ENCODE data around the gene CFAP99. TPM values are rescaled to one million over a fixed set of nuclear protein-coding genes. Genes with fewer than 3 reads are reported as not detected.

Gene CFAP99
- total RNA-seq, 3 donors from 2014 or later = not detected

DNA sequence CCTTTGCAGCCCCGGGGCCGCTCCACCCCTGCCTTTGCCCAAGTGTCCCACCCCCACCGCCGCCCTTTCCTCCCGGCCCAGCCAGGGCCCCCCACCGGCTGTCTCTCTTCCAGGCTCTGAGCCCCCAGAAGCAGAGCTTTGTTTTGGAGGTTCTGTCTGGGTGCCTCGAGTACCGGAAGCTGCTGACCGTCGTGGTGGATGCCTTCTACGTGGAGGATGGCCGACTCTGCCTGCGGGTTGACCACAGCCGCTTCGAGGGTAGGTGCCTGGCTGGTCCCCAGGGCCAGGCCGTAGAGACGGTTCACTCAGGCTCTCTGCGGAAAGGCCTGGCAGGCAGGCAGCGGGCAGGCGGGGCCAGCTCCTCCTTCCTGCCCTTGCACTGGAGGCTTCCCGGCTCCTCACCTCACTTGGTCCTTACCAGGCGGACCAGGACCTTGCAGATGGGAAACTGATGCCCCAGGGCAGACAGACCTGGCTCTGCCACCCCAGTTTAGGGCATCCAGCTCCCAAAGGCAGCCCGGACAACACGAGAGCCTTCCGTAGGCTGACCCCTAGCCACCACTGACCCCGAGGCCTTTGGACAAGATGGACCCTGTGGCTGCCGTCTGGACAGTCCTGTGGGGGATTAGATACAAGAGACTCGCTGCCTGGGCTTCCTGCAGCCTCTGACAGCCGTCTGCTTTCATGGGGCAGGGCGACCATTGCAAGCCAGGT is 18.2 kb downstream of the CFAP99 start:
- Mint-ChIP-seq H3K27me3 (ENCODE audit: low read depth) (no peaks in the 10 kb centered on the region), H3K4me1 (ENCODE audit: low read depth) (peaks cover 4% of the 10 kb centered on the region), H3K36me3 (ENCODE audit: insufficient read depth) (no peaks in the 10 kb centered on the region), H3K4me3 (no peak overlapping the region), H3K9me3 (no peaks in the 10 kb centered on the region)
- DNase-seq (no peak), ATAC-seq (no peak)

DNA sequence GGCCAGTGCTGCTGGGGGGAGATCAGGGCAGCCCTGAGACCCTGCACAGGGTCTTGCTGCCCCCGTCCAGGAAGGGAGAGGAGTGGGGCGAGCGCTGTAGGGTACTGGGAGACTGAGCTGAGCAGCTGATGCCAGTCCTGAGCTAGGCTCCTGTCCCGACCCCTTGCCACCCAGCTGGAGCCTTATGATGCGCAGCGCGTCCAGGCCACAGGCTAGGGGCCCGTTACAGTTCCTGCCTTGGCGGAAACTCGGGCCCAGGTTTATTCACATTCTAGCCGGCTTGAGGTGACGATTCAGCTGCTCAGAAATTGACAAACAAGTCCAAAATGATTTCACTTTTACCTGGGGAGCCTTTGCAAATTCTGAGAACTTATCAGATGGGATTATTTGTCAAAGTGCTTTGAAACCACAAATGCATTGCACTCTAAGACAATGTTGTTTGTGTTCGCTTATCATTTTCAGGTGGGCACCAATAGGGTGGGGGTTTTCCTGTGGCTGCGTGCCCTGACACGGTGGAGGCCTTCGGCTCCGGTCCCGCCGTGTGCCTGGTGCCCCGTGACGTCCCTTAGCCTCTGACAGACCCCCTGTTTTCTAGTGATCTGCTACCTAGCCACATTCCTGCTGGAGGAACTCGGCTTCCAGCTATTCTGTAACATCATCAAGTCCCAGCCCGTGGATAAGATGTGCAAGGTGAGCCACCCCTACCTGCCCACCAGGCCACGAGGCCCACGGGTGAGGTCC is 18.9 kb downstream of the CFAP99 start:
- Mint-ChIP-seq H3K4me3 (no peak overlapping the region), H3K4me1 (ENCODE audit: low read depth) (peaks cover 4% of the 10 kb centered on the region)
- no peak for ATAC-seq

DNA sequence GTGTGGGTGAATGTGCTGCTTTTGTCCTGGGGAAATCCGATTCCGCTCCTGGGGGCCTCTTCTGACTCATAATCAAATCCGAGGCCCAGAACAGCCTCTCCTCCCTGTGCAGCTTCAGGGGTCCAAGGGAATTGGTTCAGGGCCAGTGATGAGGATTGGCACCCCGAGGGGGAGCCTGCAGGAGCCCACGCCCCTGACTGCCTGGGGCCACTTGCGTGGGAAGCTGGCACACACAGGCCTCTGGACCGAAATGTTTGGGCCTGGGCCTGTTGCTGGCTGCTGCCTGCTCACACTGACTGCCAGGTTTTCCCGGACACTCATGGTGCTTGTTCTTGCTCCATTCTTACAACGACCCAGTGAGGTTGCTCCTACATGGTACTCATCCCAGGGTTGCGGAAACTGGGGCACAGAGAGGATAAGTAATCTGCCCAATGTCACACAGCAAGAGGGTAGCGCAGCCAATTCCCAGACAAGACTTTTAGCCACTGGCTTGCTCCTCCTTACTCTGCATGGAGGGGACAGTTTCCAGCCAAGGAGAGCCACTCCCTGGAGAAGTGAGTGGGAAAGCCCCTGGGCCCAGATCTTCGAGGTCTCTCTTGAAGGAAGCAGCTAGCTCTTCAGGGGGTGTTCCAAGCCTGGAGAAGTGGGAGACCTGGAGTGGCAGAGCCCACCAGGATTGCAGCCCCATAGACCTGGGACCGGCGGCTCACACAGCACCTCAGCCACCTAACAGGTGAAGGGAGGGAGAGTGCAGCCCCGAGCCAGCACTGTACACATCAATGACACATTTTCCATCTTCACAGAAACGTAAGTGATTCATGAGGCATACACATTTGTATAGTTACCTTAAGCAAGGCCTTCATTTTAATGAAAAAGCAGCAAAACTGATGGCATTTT is 20.3 kb downstream of the CFAP99 start:
- no peaks in the 10 kb centered on the region for H3K36me3 Mint-ChIP-seq (ENCODE audit: insufficient read depth)
- ATAC-seq (no peak), DNase-seq (no peak)
- no peaks in the 10 kb centered on the region for H3K9me3 Mint-ChIP-seq
- no peaks in the 10 kb centered on the region for H3K27me3 Mint-ChIP-seq (ENCODE audit: low read depth)
- no peak overlapping the region for H3K4me3 Mint-ChIP-seq
- peaks cover 4% of the 10 kb centered on the region for H3K4me1 Mint-ChIP-seq (ENCODE audit: low read depth)

More for the DNA sequence above, 18.9 kb downstream of the CFAP99 start:
- no peak for DNase-seq
- Mint-ChIP-seq H3K9me3 (no peaks in the 10 kb centered on the region), H3K27me3 (ENCODE audit: low read depth) (no peaks in the 10 kb centered on the region), H3K36me3 (ENCODE audit: insufficient read depth) (no peaks in the 10 kb centered on the region)

DNA sequence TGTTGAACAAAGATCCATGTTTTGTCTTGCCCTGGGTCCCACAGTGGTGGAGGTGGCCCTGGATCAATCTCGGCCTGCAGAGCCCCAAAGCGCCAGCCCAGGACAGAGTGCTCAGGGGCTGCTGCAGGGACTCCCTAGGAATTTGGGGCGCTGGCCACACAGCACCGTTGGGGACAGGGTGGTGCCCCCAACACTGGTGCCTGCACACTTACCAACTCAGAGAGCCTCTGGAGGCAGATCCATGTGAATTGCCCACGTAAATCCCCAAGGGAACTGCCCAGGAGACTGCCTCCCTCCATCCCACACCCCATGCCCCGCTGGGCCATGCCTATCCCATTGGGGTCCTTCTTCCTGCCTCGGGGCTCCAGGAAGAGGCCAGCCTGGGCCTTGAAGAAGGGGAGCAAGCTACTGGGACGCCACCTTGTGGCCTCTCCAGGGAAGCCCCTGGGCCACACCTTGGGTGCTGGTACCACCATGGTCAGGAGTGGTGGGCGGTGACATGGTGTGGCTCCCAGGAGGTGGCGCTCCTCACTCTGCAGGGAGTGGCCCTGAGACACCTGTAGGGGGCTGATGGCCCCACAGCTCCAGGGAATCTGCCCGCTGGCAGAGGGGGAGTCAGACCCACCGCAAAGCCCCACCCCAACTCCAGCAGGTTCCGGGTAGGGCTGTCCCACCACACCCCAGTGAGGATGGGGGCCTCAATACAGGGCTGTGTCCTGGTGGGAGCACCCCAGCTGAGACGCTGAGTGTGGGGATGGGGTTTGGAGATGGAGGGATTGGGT is 22.8 kb downstream of the CFAP99 start:
- no peaks in the 10 kb centered on the region for H3K27me3 Mint-ChIP-seq (ENCODE audit: low read depth)

DNA sequence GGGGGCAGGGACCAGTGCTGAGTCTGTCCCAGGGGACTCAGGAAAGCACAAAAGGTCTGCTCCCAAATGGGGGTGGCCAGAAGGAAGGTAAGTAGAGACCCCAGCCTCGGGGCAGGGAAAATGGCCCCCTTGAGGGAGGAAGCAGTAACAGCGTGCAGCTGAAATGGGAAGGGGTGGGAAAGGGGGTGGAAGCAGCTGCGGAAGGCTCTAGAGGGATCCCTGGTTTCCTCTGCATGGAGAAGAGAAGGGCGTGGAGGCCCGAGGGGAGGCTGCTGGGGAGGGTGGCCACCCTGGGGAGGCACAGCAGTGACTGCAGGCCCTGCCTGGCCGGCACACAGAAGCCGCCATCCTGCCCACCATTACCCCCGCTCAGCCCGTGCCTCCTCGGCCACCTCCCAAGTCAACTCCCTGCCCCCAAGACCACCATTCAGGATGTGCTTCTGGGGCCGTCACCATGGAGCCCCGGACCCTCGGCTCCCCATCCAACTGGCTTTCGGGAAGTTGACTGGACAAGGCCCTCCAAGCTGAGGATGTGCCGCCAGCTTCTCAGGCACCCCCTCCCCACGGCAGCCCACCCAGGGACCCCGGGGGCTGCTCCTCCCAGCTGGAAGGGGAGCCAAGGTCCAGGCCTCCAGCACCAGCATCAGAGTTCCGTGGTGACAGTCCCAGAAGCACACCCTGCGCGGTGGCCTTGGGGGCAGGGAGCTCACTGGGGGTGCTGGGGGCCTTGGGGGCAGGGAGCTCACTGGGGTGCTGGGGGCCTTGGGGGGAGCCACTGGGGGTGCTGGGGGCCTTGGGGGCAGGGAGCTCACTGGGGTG is 23.6 kb downstream of the CFAP99 start:
- Mint-ChIP-seq H3K9me3 (no peaks in the 10 kb centered on the region), H3K4me1 (ENCODE audit: low read depth) (peaks cover 4% of the 10 kb centered on the region), H3K36me3 (ENCODE audit: insufficient read depth) (no peaks in the 10 kb centered on the region), H3K27me3 (ENCODE audit: low read depth) (no peaks in the 10 kb centered on the region), H3K4me3 (no peak overlapping the region)
- ATAC-seq = no peak
- DNase-seq = no peak

More for the DNA sequence above, 22.8 kb downstream of the CFAP99 start:
- peaks cover 4% of the 10 kb centered on the region for H3K4me1 Mint-ChIP-seq (ENCODE audit: low read depth)
- no peaks in the 10 kb centered on the region for H3K36me3 Mint-ChIP-seq (ENCODE audit: insufficient read depth)
- H3K9me3 Mint-ChIP-seq = no peaks in the 10 kb centered on the region
- ATAC-seq (peak; percentile 96), DNase-seq (peak; percentile 63)
- no peak overlapping the region for H3K4me3 Mint-ChIP-seq

DNA sequence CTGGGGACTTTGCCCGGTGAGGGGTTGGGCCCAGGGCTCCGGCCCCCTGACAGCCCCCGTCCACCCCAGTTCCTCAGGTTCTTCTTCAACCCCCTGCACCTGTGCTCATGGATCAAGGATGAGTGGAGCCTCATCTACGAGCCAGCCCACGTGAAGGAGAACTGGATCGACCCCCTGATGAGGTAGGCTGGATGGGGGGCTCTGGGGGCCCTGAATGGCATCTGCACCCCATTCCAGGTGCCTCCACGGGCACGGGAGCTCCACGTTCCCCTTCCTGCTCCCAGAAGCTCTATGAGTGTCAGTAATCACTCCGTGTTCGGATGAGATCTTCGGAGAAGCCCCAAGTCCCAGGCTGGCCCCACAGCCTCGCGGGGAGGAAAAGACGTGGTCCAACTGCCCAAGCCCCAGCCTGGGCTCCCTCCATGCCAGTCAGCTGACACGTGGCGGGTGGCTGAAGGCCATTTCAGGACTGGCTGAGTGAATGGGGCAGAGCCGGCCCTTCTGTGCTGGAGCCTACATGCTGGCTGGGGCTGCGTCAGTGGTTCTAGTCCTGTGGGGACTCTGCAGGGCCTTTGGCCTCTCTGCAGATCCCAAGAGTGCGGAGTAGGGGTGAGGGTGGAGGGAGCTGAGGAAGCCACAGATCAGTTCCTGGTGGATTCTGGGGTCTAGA is 24.4 kb downstream of the CFAP99 start:
- Mint-ChIP-seq H3K36me3 (ENCODE audit: insufficient read depth) (no peaks in the 10 kb centered on the region), H3K4me3 (no peak overlapping the region), H3K9me3 (no peaks in the 10 kb centered on the region), H3K27me3 (ENCODE audit: low read depth) (no peaks in the 10 kb centered on the region), H3K4me1 (ENCODE audit: low read depth) (peaks cover 4% of the 10 kb centered on the region)
- ATAC-seq = no peak
- DNase-seq = no peak

DNA sequence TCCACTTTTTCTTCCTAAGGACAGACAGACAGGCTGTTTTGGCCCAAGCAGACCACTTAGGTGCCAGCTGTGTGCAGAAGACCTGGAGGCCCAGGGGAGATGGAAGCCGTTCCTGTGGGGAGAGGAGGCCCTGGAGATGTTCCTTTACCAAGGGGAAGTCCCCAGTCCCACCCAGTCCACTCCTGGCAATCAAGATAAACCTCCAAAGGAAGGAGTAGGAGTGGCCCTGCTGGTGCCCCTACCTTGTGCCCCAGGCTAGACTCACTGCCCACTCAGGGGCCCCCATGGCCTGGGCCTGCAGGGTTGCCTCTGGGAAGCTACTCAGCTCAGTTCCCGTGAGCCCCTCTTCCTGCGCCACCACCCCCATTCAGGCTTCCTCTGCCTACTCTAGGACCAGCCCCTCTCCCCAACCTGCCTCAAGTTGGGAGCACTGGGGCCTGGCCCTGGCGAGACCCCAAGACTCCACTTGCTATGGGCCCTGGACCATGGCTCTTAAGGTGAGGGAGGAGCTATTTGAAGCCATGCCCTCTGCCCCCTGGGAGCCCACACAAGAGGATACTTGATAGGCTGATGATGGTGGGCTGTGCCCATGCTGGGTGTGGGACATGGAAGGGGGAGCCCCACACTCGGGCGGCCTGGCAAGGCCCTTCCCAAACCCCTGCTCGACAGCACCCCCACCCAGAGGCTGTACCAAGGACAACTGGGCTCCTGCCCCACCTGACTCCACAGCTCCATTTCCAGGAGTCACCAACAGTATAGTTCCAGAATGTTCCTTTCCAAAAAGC is 25.4 kb downstream of the CFAP99 start:
- H3K4me3 Mint-ChIP-seq = no peak overlapping the region
- no peaks in the 10 kb centered on the region for H3K9me3 Mint-ChIP-seq
- no peaks in the 10 kb centered on the region for H3K27me3 Mint-ChIP-seq (ENCODE audit: low read depth)
- no peak for ATAC-seq
- DNase-seq = no peak
- H3K4me1 Mint-ChIP-seq (ENCODE audit: low read depth) = peaks cover 4% of the 10 kb centered on the region
- no peaks in the 10 kb centered on the region for H3K36me3 Mint-ChIP-seq (ENCODE audit: insufficient read depth)

DNA sequence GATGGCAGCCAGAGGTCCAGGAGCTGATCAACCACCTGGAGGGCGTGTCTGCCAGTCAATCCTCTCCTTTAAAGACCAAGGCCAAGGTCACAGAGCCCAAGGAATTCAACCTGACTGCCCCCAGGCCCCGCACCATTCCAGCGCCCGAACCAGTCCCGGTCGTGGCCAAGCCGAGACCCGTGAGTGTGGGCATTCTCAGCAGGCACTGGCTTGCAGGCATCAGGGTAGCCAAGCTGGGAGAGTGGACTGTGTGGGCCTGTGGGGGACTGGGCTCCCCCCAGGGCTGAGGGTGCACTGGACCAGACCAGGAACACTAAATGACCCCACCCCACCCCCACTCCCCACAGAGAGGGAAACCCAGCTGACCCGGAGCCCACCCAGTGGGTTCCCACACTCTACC is 26.4 kb downstream of the CFAP99 start:
- peaks cover 4% of the 10 kb centered on the region for H3K4me1 Mint-ChIP-seq (ENCODE audit: low read depth)
- H3K4me3 Mint-ChIP-seq = no peak overlapping the region
- DNase-seq (no peak), ATAC-seq (no peak)
- H3K36me3 Mint-ChIP-seq (ENCODE audit: insufficient read depth) = no peaks in the 10 kb centered on the region
- no peaks in the 10 kb centered on the region for H3K27me3 Mint-ChIP-seq (ENCODE audit: low read depth)
- H3K9me3 Mint-ChIP-seq = no peaks in the 10 kb centered on the region

DNA sequence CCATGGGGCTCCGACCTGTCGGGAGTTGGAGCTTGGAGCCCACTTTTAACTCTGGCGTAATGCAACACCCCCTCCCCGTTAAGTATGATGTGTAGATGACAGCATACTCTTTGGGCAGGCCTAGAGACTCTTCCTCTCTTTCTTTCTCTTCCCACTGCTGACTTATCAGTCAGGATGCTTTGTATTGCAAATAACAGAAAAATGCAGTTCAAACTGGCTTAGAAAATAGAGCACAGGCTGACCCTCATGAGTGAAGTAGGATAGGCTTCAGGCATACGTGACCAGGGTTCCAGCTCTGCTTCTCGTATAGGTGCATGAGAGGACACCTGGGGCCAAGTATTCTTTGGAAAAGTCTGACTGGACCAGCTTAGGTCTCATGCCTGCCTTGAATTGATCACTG is 26.8 kb downstream of the CFAP99 start:
- peaks cover 4% of the 10 kb centered on the region for H3K4me1 Mint-ChIP-seq (ENCODE audit: low read depth)
- H3K36me3 Mint-ChIP-seq (ENCODE audit: insufficient read depth) = no peaks in the 10 kb centered on the region
- DNase-seq (no peak), ATAC-seq (no peak)
- no peaks in the 10 kb centered on the region for H3K9me3 Mint-ChIP-seq
- H3K27me3 Mint-ChIP-seq (ENCODE audit: low read depth) = no peaks in the 10 kb centered on the region
- H3K4me3 Mint-ChIP-seq = no peak overlapping the region

DNA sequence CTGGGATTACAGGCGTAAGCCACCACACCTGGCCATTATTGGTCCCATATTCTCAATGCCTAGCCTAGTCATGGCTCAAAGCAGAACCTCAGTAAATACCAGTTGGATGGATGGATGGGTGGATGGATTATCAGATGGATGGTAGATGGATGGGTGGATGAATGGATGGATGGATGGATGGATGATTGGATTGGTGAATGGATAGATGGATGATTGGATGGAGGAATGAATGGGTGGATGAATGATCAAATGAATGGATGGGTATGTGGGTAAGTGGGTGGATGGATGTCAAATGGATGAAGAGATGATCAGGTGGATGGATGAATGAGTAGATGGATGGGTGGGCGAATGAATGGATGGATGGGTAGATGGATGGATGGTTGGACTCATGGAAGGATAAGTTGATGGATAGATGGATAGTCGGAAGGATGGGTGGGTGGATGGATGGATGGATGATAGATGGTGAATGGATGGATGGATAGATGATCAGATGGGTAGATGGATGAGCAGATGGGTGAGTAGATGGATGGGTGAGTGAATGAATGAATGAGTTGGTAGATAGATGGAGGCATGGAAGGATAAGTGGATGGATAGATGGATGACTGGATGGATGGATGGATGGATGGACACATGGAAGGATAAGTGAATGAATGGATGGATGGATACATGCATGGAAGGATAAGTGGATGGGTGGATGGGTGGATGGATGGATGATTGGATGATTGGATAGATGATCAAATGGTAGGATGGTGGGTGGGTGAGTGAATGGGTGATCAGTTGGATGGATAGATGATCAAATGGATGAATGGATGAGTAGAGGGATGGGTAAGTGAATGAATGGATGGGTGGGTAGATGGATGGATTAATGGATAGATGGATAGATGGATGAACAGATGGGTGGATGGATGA is 28.2 kb downstream of the CFAP99 start:
- Mint-ChIP-seq H3K4me1 (ENCODE audit: low read depth) (no peaks in the 10 kb centered on the region), H3K9me3 (no peaks in the 10 kb centered on the region), H3K27me3 (ENCODE audit: low read depth) (no peaks in the 10 kb centered on the region), H3K4me3 (no peak overlapping the region), H3K36me3 (ENCODE audit: insufficient read depth) (no peaks in the 10 kb centered on the region)
- DNase-seq (no peak), ATAC-seq (no peak)

DNA sequence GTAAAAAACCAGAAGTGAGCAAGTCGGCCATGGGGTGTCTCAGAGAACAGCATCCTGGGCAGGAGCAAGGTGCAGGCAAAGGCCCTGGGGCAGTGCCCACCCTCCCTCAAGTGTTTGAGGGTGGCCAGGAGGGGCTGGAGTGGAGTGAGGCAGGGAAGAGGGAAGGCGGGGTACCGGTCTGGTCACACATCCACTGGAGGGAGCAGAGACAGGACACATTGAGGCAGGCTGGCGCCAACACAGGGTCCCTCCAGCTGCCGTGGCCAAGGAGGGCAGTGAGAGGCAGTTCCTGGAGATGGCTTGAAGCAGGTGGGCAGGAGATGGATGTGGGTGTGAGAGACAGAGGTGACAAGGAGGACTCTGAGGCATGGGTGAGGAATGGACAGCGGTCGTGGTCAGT is 29.8 kb downstream of the CFAP99 start:
- H3K4me3 Mint-ChIP-seq = no peak overlapping the region
- H3K4me1 Mint-ChIP-seq (ENCODE audit: low read depth) = no peaks in the 10 kb centered on the region
- ATAC-seq (no peak), DNase-seq (no peak)
- no peaks in the 10 kb centered on the region for H3K27me3 Mint-ChIP-seq (ENCODE audit: low read depth)
- no peaks in the 10 kb centered on the region for H3K36me3 Mint-ChIP-seq (ENCODE audit: insufficient read depth)
- no peaks in the 10 kb centered on the region for H3K9me3 Mint-ChIP-seq

All from activated T-cell treated with anti-CD3 and anti-CD28 coated beads, Interleukin-2, amount 50 U/mL, for 4 hours (primary cell).